Neural progenitor cell (in vitro differentiated cells): ENCODE measurements around the gene ZFP90.

Source experiments
- CTCF ChIP-seq: fragments of 200-600 bp; sonication (generic); IDR thresholded peaks from 2 replicates; pipeline ENCODE4 v1.5.1; 2017; ENCODE audit warnings: antibody characterized with exemption, mild to moderate bottlenecking
- EZH2 ChIP-seq: fragments of 200-600 bp; sonication (generic); IDR thresholded peaks from 2 replicates; pipeline ENCODE4 v1.6.1; 2017; ENCODE audit warnings: antibody characterized with exemption, mild to moderate bottlenecking, moderate library complexity

DNA sequence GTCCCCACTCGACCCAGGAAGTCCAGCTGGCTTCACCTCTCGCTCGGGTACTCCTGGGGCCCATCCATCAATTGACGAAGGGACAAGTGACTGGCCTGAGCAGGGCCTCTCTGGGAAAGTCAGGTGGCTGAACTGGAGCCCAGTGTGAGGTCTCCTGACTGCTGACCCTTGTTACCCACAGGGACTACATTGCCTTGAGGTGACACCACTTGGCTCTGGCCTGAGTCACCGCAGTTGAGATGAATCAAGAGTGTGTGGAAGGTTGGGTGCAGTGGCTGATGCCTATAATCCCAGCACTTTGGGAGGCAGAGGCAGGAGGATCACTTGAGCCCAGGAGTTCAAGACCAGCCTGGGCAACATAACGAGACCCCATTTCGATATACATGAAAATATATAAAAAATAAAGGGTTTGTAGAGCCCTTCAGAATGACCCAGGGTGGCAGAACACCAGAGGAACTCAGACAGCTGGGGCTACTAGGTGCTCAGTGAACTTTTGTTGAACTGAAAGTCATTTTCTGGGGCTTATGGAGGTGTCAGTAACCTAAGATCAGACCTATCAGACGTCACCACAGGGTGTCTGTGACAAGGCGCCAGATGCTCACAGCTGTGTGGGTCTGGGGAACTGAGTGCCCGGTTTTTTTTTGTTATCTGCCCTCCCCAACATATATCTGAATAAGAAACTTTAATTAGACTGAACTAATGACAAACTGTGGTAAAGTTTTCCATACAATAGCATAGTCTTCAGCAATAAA, 14.8 kb upstream of the ZFP90 start:
- TF ChIP-seq CTCF, result no peak
- no peak for TF ChIP-seq EZH2
